Activated CD8-positive, alpha-beta memory T cell treated with anti-CD3 and anti-CD28 coated beads for 36 hours (primary cell): ENCODE data around the gene SPTY2D1. TPM values are rescaled to one million over a fixed set of nuclear protein-coding genes. Genes with fewer than 3 reads are reported as not detected.
"Not testable (repeated sequence)": the region's sequence is repeated elsewhere in the genome, so short reads cannot be mapped to it uniquely, and the experiment has no call there.

ENCODE experiments used
- CTCF ChIA-PET: fragments of 350-600 bp; sonication (Branson Sonifier 250); formaldehyde crosslinking; loops from one replicate; lab custom pipeline; 2021; ENCODE audit warnings: antibody characterized with exemption; lab: Charles Lee
- POLR2A ChIA-PET: fragments of 350-600 bp; sonication (Branson Sonifier 250); formaldehyde crosslinking; loops from one replicate; lab custom pipeline; 2021; ENCODE audit warnings: antibody characterized with exemption; lab: Charles Lee
- total RNA-seq, 2 experiments: library from RNA; stranded (reverse); gene quantifications; one replicate each; pipeline ENCODE4 v1.2.3, GENCODE V29; 2021

SPTY2D1 gene
- total RNA-seq, result 10 to 100 TPM; 22.6 TPM

DNA sequence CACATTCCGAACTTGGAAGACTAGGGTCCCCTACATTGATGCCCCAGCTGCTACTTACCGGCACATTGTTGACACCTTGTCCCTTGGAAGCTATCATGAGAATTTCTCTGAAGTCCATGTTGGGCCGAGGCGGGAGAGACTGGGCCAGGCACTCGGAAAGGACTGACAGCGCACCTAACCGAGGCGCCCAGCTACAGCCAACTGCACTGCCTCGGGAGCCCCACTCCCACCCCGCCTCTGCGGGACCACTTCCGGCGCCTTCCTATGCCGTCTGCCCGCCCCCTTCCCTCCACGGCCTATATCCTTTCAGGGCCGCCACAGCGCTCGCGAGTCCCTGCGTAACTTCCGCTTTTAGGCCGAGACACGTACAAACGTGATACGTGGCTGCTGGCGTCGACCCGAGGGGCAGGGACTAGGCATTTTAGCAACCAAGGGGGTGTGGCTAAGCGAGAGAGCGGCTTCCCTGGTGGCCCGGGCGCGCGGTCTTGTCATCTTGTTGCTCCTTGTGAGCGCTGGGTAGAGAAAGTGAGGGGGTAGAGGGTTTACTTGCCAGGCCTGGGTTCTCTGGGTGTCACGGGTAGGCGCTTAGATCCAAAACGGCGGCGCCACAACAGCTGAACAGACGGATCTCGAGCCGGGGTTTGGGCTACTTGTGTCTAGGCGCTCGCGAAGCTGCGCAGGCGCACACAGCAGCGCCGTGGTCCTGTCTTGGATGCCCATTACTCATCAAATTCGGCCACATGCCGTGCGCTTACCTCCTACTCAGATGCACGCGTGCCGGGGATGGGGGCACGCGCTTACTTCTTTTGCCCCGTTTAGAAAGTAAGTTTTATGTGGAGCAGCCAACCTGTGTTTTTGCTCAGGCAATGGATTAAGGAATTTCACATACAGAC, at the start of gene SPTY2D1:
SPTY2D1 (minus strand) TSS at position 203 of the 893 bp plus-strand sequence; CDS start at position 118, 85 bp downstream.
- CTCF ChIA-PET, result interaction anchor here (0.6 to 2.8 kb wide), 6 partner anchors 15 to 108 kb away, joined by 3 to 16 read pairs (median 4); partner anchors contain the start of gene TSG101
- POLR2A ChIA-PET, result interaction anchor here (0.6 to 2.5 kb wide), 10 partner anchors 16 to 238 kb away, joined by 3 to 14 read pairs (median 4); partner anchors contain the start of genes TSG101 and UEVLD

DNA sequence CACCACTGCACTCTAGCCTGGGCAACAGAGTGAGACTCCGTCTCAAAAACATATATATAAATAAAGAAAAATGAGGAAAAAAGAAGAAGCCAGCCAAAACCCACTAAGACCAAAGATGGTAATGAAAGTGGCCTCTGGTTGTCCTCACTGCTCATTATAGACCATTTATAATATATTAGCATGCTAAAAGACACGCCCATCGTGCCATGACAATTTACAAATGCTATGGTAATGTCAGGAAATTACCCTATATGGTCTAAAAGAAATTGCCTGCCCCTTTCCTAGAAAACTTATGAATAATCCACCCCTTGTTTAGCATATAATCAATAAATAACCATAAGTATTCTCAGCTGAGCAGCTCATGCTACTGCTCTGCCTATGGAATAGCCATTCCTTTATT, 48.3 kb upstream of the SPTY2D1 start:
- POLR2A ChIA-PET, result no interaction called here
- CTCF ChIA-PET, result no interaction called here

DNA sequence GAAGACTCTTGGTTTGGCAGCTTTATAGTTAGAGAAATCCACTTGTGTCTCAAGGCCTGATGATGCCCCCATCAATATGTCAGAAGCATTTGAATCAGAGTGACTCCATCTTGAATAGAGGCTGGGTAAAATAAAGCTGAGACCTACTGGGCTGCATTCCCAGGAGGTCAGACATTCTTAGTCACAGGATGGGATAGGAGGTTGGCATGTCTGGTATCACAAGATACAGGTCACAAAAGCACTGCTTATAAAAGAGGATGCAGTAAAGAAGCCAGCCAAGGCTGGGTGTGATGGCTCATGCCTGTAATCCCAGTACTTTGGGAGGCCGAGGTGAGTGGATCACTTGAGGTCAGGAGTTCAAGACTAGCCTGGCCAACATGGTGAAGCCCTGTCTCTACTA, 47.8 kb upstream of the SPTY2D1 start:
- CTCF ChIA-PET, result interaction anchor here (1.1 kb wide), 1 partner anchor 10 kb away, joined by 3 read pairs; no protein-coding TSS in a partner anchor
- POLR2A ChIA-PET, result not testable (repeated sequence)

- CTCF ChIA-PET, result interaction anchor here (1.3 kb wide), 1 partner anchor 44 kb away, joined by 3 read pairs; no protein-coding TSS in a partner anchor
- POLR2A ChIA-PET, result no interaction called here
These were observed 43.4 kb upstream of the SPTY2D1 start for GRCh38 chr11:18677560-18677959.

GRCh38 chr11:18676803-18677202, 42.7 kb upstream of the SPTY2D1 start:
- CTCF ChIA-PET, result interaction anchor here (0.7 to 1.3 kb wide), 3 partner anchors 45 to 281 kb away, joined by 3 to 4 read pairs (median 3); no protein-coding TSS in a partner anchor
- POLR2A ChIA-PET, result no interaction called here

- ChIA-PET CTCF (interaction anchor here (0.9 to 1.1 kb wide), 2 partner anchors 9 to 36 kb away, joined by 3 read pairs; no protein-coding TSS in a partner anchor), POLR2A (interaction anchor here (0.8 kb wide), 1 partner anchor 38 kb away, joined by 3 read pairs; the partner anchor contains the start of gene SPTY2D1)
These were observed 38.1 kb upstream of the SPTY2D1 start for GRCh38 chr11:18672209-18672608.

DNA sequence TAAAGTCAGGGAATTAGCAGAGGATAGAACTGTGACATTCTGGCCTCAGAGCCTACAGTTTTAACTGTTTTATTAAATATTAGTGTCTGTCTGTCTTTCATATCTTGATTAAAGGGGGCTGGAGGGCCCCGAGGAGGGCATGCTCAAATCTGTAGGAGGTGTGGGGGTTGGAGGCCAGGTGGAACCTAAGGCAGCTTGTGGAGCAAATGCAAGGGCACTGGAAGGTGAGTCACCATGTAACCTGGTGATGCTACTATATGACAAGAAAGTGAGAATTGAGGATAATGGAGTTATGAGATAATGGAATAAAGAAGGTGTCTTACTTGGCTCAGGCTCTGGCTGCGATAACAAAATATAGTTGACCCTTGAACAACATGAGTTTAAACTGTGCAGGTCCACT, 37.1 kb upstream of the SPTY2D1 start:
- ChIA-PET CTCF (no interaction called here), POLR2A (no interaction called here)

DNA sequence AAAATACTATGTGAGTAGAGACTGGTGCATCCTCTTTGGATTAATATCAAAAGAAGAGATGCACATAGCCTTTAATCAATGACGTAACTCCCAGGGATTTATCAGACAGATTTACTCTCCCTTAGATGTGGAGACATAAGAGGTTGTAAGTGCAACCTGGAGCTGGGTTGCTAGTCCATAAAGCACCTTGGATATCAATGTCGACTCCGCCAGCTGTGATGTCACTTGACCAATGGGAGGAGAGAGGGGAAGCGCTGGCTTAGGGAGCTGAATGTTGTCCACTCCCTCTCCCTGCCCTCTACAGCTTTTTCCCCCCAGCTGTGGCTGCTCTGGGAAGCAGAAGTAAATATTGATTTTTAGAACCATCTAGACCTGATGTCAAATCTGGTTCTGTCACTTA, 35.6 kb upstream of the SPTY2D1 start:
- CTCF ChIA-PET, result no interaction called here
- POLR2A ChIA-PET, result no interaction called here

- ChIA-PET CTCF (no interaction called here), POLR2A (no interaction called here)
These were observed 35.1 kb upstream of the SPTY2D1 start for GRCh38 chr11:18669219-18669596.

- ChIA-PET CTCF (no interaction called here), POLR2A (no interaction called here)
These were observed 34.0 kb upstream of the SPTY2D1 start for GRCh38 chr11:18668131-18668530.

GRCh38 chr11:18665353-18665872, 31.3 kb upstream of the SPTY2D1 start:
- CTCF ChIA-PET, result interaction anchor here (0.8 to 1.2 kb wide), 2 partner anchors 14 to 138 kb away, joined by 3 read pairs; no protein-coding TSS in a partner anchor
- POLR2A ChIA-PET, result not testable (repeated sequence)

DNA sequence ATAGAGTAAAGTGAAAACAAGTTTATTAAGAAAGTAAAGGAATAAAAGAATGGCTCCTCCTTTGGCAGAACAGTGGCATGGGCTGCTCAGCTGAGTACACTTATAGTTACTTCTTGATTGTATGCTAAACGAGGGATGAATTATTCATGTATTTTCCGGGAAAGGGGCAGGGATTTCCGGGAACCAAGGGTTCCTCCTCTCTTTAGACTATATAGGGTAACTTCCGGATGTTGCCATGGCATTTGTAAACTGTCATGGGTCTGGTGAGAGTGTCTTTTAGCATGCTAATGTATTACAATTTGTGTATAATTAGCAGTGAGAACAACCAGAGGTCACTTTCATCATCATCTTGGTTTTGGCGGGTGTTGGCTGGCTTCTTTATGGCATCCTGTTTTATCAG, 23.5 kb upstream of the SPTY2D1 start:
- CTCF ChIA-PET, result no interaction called here

GRCh38 chr11:18650859-18651557, 16.9 kb upstream of the SPTY2D1 start:
- CTCF ChIA-PET, result interaction anchor here (1.1 to 1.6 kb wide), 3 partner anchors 14 to 111 kb away, joined by 3 to 4 read pairs (median 3); no protein-coding TSS in a partner anchor
- POLR2A ChIA-PET, result no interaction called here

More for the DNA sequence above, 23.5 kb upstream of the SPTY2D1 start:
- POLR2A ChIA-PET, result no interaction called here

DNA sequence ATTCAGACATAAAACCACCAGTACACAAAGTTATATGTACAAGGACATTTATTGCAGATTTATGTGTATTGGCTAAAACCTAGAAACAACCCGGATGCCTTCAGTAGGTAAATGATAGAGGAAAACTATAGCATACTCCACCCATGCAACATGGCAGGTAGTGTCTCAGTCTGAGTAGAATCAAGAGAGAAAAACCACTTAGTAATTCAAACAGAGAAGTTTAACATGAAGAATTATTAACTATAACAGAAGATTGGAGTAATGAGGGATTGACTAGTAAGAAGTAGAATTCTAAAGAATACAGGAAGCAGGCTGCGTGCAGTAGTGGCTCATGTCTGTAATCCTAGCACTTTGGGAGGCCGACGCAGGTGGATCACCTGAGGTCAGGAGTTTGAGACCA, 16.2 kb upstream of the SPTY2D1 start:
- ChIA-PET POLR2A (no interaction called here), CTCF (interaction anchor here (1.1 to 1.2 kb wide), 2 partner anchors 23 to 110 kb away, joined by 3 to 4 read pairs; no protein-coding TSS in a partner anchor)

GRCh38 chr11:18643034-18643433, 8.9 kb upstream of the SPTY2D1 start:
- CTCF ChIA-PET, POLR2A ChIA-PET: not testable (repeated sequence)

- CTCF ChIA-PET, result no interaction called here
- POLR2A ChIA-PET, result no interaction called here
These were observed 7.5 kb upstream of the SPTY2D1 start for GRCh38 chr11:18641677-18642076.

DNA sequence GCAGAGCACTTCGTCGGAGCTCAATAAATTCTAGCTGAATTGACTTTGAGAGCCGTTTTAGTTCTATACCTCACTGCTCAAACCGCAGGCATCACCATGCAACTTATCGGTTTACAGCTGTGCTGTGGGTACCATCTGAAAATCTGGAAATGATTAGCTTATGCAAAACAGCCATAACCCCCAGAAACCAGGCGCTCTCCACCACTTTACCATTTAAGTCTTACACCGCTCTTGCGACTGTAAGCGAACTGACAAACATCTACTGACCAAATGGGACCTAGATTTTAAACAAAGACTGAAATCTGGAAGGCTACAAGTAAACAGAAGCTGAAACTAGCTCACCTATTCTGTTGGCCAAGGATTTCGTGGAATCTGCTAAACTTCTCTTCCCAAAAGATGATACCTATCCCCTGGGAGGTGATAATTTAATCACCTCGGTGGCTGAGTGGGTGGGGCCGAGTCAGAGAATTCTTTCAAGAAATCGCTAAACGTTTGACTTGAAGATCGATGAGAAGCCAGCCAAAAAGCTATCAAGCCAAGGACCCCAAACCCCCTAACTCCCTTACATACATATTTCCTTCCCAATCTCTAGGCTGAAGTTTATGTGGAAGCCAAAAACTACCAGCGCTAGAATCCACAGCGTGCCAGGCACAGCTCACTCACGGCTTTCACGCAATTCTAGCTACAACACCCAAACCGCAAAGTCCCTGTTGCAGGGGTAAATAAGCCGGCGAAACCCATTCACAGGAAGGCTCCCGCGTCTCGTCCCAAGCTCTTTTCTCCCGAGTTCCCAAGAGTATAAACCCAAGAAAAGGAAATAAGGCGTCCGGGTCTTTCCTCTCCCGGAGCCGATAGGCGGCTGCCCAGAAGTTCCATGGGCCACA, 644 bp downstream of the SPTY2D1 start:
- ChIA-PET POLR2A (interaction anchor here (0.7 to 2.5 kb wide), 9 partner anchors 15 to 237 kb away, joined by 3 to 14 read pairs (median 9); partner anchors contain the start of genes TSG101 and UEVLD), CTCF (interaction anchor here (1.0 to 2.8 kb wide), 6 partner anchors 14 to 107 kb away, joined by 3 to 16 read pairs (median 4); partner anchors contain the start of gene TSG101)

DNA sequence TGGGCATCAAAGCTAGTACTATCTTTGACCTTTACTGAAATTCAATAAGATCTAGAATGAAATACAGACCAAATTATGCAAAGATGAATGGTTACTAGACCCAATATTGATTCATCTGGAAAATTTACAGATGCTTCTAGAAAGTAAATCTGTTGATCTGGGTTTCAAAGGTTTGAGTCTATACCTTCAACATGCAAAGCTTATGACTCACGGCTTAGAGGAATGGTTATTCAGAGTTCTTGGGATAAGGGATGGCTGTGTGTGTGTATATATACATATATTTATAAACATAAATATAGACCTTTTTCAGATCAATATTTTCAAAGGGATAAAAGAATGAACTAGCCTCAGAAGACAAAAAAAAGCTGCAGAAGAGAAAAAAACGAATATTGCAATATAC, 1.3 kb downstream of the SPTY2D1 start:
- CTCF ChIA-PET, result interaction anchor here (1.2 to 2.8 kb wide), 3 partner anchors 14 to 23 kb away, joined by 4 to 16 read pairs (median 4); no protein-coding TSS in a partner anchor
- POLR2A ChIA-PET, result interaction anchor here (0.6 to 2.5 kb wide), 6 partner anchors 15 to 254 kb away, joined by 4 to 14 read pairs (median 11); partner anchors contain the start of genes TSG101 and UEVLD
